HEK293 (cell line): ENCODE measurements around the gene LRP6.

Source experiments
- CTCF ChIA-PET: fragments of 350-600 bp; formaldehyde crosslinking; extraction: SDS; loops from one replicate; lab custom pipeline; 2021; ENCODE audit warnings: antibody characterized with exemption; lab: Yijun Ruan, JAX
- POLR2A ChIA-PET: fragments of 300-600 bp; formaldehyde crosslinking; extraction: SDS; loops from one replicate; lab custom pipeline; 2020; ENCODE audit warnings: antibody characterized with exemption, inconsistent platforms; lab: Yijun Ruan, JAX
- H3K27ac ChIP-seq: fragments of 200-500 bp; sonication (Bioruptor generic); 2 replicates; pipeline ENCODE4 v1.5.1; 2014; ENCODE audit warnings: low read depth, low read length, control low read depth, inconsistent platforms; ENCODE audit errors: extremely low read depth
- H3K36me3 ChIP-seq, 2 experiments: fragments of 200-500 bp in 1 of 2; sonication (Bioruptor generic) in 1 of 2; 1 replicate in 1 of 2; 2 replicates in 1 of 2; pipeline ENCODE4 v1.5.1; 2014 to 2017; ENCODE audit warnings: inconsistent platforms in 2 of 2, low read length in 2 of 2; ENCODE audit not compliant: control insufficient read depth in 2 of 2, insufficient read depth in 1 of 2
- H3K4me1 ChIP-seq: fragments of 200-500 bp; sonication (Bioruptor generic); 2 replicates; pipeline ENCODE4 v1.5.1; 2014; ENCODE audit warnings: mild to moderate bottlenecking, low read length, inconsistent platforms; ENCODE audit not compliant: control insufficient read depth, insufficient read depth
- H3K4me3 ChIP-seq: 2 replicates; pipeline ENCODE4 v1.5.1; 2011; ENCODE audit warnings: low read depth, mild to moderate bottlenecking, control low read depth, low read length, moderate library complexity
- H3K9me3 ChIP-seq: fragments of 200-500 bp; sonication (Bioruptor generic); 2 replicates; pipeline ENCODE4 v1.5.1; 2014; ENCODE audit warnings: low read depth, low read length, inconsistent platforms; ENCODE audit not compliant: control insufficient read depth, insufficient read depth
- REST ChIP-seq: fragments of 450-650 bp; formaldehyde crosslinking; IDR thresholded peaks from 2 replicates; pipeline ENCODE4 v1.5.1; 2016; ENCODE audit warnings: missing biosample characterization, missing genetic modification characterization
- SCRT1 ChIP-seq: fragments of 450-650 bp; formaldehyde crosslinking; IDR thresholded peaks from 2 replicates; pipeline ENCODE4 v1.5.1; 2016; ENCODE audit warnings: missing biosample characterization, missing genetic modification characterization, borderline replicate concordance
- YY1 ChIP-seq: fragments of 450-650 bp; formaldehyde crosslinking; IDR thresholded peaks from 2 replicates; pipeline ENCODE4 v1.5.1; 2018; ENCODE audit warnings: missing biosample characterization, missing genetic modification characterization
- ZFP37 ChIP-seq: fragments of 450-650 bp; formaldehyde crosslinking; IDR thresholded peaks from 2 replicates; pipeline ENCODE4 v1.5.1; 2016; ENCODE audit warnings: missing biosample characterization, missing genetic modification characterization
- ZNF148 ChIP-seq: fragments of 450-650 bp; formaldehyde crosslinking; IDR thresholded peaks from 2 replicates; pipeline ENCODE4 v1.5.0; 2017; ENCODE audit warnings: missing biosample characterization, missing genetic modification characterization, borderline replicate concordance
- ZNF19 ChIP-seq: fragments of 450-650 bp; formaldehyde crosslinking; IDR thresholded peaks from 2 replicates; pipeline ENCODE4; 2016; ENCODE audit warnings: missing biosample characterization, missing genetic modification characterization, low read depth
- ZNF239 ChIP-seq: fragments of 450-650 bp; formaldehyde crosslinking; IDR thresholded peaks from 2 replicates; pipeline ENCODE4 v1.5.1; 2016; ENCODE audit warnings: missing biosample characterization, missing genetic modification characterization
- ZNF639 ChIP-seq: fragments of 450-650 bp; formaldehyde crosslinking; IDR thresholded peaks from 2 replicates; pipeline ENCODE4 v1.5.1; 2016; ENCODE audit warnings: missing biosample characterization, missing genetic modification characterization
- ZNF692 ChIP-seq: fragments of 450-650 bp; formaldehyde crosslinking; IDR thresholded peaks from 2 replicates; pipeline ENCODE4 v1.5.1; 2016; ENCODE audit warnings: missing biosample characterization, missing genetic modification characterization
- TF ChIP-seq, protein P1 (sequence below): fragments of 450-650 bp; formaldehyde crosslinking; IDR thresholded peaks from 2 replicates; pipeline ENCODE4 v1.5.1; 2016; ENCODE audit warnings: missing biosample characterization, missing genetic modification characterization, borderline replicate concordance
- TF ChIP-seq, protein P2 (sequence below): fragments of 450-650 bp; formaldehyde crosslinking; IDR thresholded peaks from 2 replicates; pipeline ENCODE4 v1.5.1; 2017; ENCODE audit warnings: missing biosample characterization, missing genetic modification characterization

LRP6 gene

GRCh38 chr12:12282761-12283425, 16.0 kb upstream of the LRP6 start:
- H3K27ac ChIP-seq = no peak overlapping the region
- no peaks in the 10 kb centered on the region for H3K36me3 ChIP-seq
- TF ChIP-seq YY1 (tag by site-specific recombination) = no peak
- TF ChIP-seq ZNF692 (tag by site-specific recombination) = no peak
- TF ChIP-seq ZNF239 (tag by site-specific recombination) = no peak
- H3K9me3 ChIP-seq = no peaks in the 10 kb centered on the region
- CTCF ChIA-PET = no interaction called here
- POLR2A ChIA-PET = interaction anchor here (0.5 to 1.0 kb wide), 4 partner anchors 15 to 244 kb away, joined by 3 to 4 read pairs (median 3); partner anchors contain the start of gene LRP6
- H3K4me1 ChIP-seq = no peaks in the 10 kb centered on the region
- H3K4me3 ChIP-seq = no peak overlapping the region

GRCh38 chr12:12282202-12282601, 15.4 kb upstream of the LRP6 start:
- Histone ChIP-seq H3K27ac (no peak overlapping the region), H3K36me3 (no peaks in the 10 kb centered on the region), H3K9me3 (no peaks in the 10 kb centered on the region), H3K4me3 (no peak overlapping the region), H3K4me1 (no peaks in the 10 kb centered on the region)
- ChIA-PET CTCF (no interaction called here), POLR2A (interaction anchor here (0.5 to 1.0 kb wide), 4 partner anchors 15 to 243 kb away, joined by 3 to 4 read pairs (median 3); partner anchors contain the start of gene LRP6)
- no peak for TF ChIP-seq ZFP37 (tag by site-specific recombination)

GRCh38 chr12:12281134-12281533, 14.3 kb upstream of the LRP6 start:
- H3K27ac ChIP-seq = no peak overlapping the region
- H3K36me3 ChIP-seq = no peaks in the 10 kb centered on the region
- no peaks in the 10 kb centered on the region for H3K9me3 ChIP-seq
- ChIA-PET POLR2A (interaction anchor here (0.6 kb wide), 1 partner anchor 11 kb away, joined by 4 read pairs; no protein-coding TSS in a partner anchor), CTCF (interaction anchor here (0.6 kb wide), 1 partner anchor 414 kb away, joined by 5 read pairs; no protein-coding TSS in a partner anchor)
- H3K4me3 ChIP-seq = no peak overlapping the region
- H3K4me1 ChIP-seq = no peaks in the 10 kb centered on the region
- no peak for TF ChIP-seq ZNF19 (tag by site-specific recombination)
- TF ChIP-seq ZNF639 (tag by site-specific recombination) = no peak
- TF ChIP-seq, protein P1, sequence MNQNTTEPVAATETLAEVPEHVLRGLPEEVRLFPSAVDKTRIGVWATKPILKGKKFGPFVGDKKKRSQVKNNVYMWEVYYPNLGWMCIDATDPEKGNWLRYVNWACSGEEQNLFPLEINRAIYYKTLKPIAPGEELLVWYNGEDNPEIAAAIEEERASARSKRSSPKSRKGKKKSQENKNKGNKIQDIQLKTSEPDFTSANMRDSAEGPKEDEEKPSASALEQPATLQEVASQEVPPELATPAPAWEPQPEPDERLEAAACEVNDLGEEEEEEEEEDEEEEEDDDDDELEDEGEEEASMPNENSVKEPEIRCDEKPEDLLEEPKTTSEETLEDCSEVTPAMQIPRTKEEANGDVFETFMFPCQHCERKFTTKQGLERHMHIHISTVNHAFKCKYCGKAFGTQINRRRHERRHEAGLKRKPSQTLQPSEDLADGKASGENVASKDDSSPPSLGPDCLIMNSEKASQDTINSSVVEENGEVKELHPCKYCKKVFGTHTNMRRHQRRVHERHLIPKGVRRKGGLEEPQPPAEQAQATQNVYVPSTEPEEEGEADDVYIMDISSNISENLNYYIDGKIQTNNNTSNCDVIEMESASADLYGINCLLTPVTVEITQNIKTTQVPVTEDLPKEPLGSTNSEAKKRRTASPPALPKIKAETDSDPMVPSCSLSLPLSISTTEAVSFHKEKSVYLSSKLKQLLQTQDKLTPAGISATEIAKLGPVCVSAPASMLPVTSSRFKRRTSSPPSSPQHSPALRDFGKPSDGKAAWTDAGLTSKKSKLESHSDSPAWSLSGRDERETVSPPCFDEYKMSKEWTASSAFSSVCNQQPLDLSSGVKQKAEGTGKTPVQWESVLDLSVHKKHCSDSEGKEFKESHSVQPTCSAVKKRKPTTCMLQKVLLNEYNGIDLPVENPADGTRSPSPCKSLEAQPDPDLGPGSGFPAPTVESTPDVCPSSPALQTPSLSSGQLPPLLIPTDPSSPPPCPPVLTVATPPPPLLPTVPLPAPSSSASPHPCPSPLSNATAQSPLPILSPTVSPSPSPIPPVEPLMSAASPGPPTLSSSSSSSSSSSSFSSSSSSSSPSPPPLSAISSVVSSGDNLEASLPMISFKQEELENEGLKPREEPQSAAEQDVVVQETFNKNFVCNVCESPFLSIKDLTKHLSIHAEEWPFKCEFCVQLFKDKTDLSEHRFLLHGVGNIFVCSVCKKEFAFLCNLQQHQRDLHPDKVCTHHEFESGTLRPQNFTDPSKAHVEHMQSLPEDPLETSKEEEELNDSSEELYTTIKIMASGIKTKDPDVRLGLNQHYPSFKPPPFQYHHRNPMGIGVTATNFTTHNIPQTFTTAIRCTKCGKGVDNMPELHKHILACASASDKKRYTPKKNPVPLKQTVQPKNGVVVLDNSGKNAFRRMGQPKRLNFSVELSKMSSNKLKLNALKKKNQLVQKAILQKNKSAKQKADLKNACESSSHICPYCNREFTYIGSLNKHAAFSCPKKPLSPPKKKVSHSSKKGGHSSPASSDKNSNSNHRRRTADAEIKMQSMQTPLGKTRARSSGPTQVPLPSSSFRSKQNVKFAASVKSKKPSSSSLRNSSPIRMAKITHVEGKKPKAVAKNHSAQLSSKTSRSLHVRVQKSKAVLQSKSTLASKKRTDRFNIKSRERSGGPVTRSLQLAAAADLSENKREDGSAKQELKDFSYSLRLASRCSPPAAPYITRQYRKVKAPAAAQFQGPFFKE (tag by site-specific recombination) = no peak
- TF ChIP-seq SCRT1 (tag by site-specific recombination) = no peak
- no peak for TF ChIP-seq REST
- TF ChIP-seq, protein P2, sequence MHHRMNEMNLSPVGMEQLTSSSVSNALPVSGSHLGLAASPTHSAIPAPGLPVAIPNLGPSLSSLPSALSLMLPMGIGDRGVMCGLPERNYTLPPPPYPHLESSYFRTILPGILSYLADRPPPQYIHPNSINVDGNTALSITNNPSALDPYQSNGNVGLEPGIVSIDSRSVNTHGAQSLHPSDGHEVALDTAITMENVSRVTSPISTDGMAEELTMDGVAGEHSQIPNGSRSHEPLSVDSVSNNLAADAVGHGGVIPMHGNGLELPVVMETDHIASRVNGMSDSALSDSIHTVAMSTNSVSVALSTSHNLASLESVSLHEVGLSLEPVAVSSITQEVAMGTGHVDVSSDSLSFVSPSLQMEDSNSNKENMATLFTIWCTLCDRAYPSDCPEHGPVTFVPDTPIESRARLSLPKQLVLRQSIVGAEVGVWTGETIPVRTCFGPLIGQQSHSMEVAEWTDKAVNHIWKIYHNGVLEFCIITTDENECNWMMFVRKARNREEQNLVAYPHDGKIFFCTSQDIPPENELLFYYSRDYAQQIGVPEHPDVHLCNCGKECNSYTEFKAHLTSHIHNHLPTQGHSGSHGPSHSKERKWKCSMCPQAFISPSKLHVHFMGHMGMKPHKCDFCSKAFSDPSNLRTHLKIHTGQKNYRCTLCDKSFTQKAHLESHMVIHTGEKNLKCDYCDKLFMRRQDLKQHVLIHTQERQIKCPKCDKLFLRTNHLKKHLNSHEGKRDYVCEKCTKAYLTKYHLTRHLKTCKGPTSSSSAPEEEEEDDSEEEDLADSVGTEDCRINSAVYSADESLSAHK = no peak
- no peak for TF ChIP-seq ZNF148 (tag by site-specific recombination)
